ENCODE results near the gene GPD2.

DNA sequence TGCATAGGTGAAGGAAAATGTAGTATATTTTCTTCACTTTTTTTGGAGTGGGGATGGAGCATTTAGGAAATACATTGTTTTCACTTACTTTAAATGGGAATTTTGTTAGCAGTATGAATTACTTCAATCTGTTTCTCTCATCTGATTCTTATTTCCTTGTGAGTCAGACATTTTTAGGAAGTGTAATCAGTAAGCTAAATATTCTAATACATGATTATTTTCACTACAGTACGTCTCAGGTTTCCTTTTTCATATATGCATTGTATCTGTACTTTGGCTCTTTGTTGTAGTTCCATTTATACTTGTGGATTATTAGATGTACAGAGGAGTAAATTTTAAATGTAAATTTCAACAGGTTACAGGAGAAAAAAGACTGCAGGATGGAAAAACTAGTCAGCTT lies 27.9 kb downstream of the GPD2 start:
- TF ChIP-seq, protein P1, sequence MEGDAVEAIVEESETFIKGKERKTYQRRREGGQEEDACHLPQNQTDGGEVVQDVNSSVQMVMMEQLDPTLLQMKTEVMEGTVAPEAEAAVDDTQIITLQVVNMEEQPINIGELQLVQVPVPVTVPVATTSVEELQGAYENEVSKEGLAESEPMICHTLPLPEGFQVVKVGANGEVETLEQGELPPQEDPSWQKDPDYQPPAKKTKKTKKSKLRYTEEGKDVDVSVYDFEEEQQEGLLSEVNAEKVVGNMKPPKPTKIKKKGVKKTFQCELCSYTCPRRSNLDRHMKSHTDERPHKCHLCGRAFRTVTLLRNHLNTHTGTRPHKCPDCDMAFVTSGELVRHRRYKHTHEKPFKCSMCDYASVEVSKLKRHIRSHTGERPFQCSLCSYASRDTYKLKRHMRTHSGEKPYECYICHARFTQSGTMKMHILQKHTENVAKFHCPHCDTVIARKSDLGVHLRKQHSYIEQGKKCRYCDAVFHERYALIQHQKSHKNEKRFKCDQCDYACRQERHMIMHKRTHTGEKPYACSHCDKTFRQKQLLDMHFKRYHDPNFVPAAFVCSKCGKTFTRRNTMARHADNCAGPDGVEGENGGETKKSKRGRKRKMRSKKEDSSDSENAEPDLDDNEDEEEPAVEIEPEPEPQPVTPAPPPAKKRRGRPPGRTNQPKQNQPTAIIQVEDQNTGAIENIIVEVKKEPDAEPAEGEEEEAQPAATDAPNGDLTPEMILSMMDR (conservative IDR thresholded peaks at IDR 0.05 in 1 of 2, IDR thresholded peaks at IDR 0.05 in 1 of 2; ENCODE audit: low read depth in 1 of 2, low read length in 2 of 2): no peak
- TF ChIP-seq EZH2 (IDR thresholded peaks at IDR 0.05; ENCODE audit: low read length, missing control alignments): no peak
